ENCODE results near the gene PRKCB.

DNA sequence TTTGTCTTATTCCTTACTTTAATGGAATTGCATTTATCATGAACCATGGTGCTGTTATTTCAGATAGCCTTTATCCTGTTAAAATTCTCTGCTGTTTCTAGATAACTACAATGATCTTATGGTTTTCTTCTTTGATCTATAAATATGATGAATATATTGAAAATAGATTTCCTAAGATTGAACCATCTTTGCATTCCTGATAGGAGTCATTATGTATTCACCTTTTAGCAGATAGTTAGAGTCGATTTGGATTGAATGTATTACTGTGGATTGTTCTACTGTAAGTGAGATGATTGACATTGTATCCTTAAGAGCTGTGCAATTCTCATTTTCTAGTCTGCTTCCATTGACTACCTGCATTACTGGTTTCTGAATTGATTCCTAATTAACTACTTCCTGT, 255.3 kb downstream of the PRKCB start:
- TF ChIP-seq POLR2A (IDR thresholded peaks at IDR 0.05; ENCODE audit: low read depth, low read length): no peak
- no peak for TF ChIP-seq POLR2AphosphoS5 (IDR thresholded peaks at IDR 0.05; ENCODE audit: low read depth, low read length)
